Heart right ventricle (tissue), 16 donors: ENCODE results near the gene EIF2A. TPM values are rescaled to one million over a fixed set of nuclear protein-coding genes. Genes with fewer than 3 reads are reported as not detected.
A peak's percentile ranks its signal among the peaks of the same experiment; 100 is the strongest.

ENCODE experiments used
- ATAC-seq, 8 donors: fragments of 200-7000 bp; cut with Tn5 transposase; one replicate each; pipeline ENCODE4 v1.9.1; 2020; ENCODE audit warnings: mild to moderate bottlenecking in 8 of 8, moderate library complexity in 8 of 8, moderate number of reproducible peaks in 1 of 8
- DNase-seq, 2 donors: peaks; one replicate each; pipeline ENCODE4 v3.0.0-alpha.2; 2020
- H3K27ac ChIP-seq, 10 donors: fragments of 200-600 bp; sonication (generic) in 2 of 10; one replicate each; pipeline versions ENCODE4 v1.5.0 to v1.8.0; 2020 to 2022; ENCODE audit warnings: mild to moderate bottlenecking in 3 of 10
- H3K27me3 ChIP-seq, 7 donors: fragments of 200-600 bp; one replicate each; pipeline ENCODE4 v1.8.0; 2021 to 2022; ENCODE audit warnings: mild to moderate bottlenecking in 2 of 7
- H3K36me3 ChIP-seq, 9 donors: fragments of 200-600 bp; sonication (generic) in 1 of 9; one replicate each; pipeline versions ENCODE4 v1.5.0 to v1.8.0; 2020 to 2022; ENCODE audit warnings: mild to moderate bottlenecking in 2 of 9
- H3K4me1 ChIP-seq, 9 donors: fragments of 200-600 bp; sonication (generic) in 1 of 9; one replicate each; pipeline versions ENCODE4 v1.5.0 to v1.8.0; 2020 to 2022; ENCODE audit warnings: mild to moderate bottlenecking in 4 of 9
- H3K4me3 ChIP-seq, 10 donors: fragments of 200-600 bp; sonication (generic) in 2 of 10; one replicate each; pipeline versions ENCODE4 v1.5.0 to v1.8.0; 2020 to 2022; ENCODE audit warnings: mild to moderate bottlenecking in 7 of 10, moderate library complexity in 2 of 10
- H3K9me3 ChIP-seq, 11 donors: fragments of 200-600 bp in 10 of 11; sonication (generic) in 2 of 11; one replicate each; pipeline versions ENCODE4 v1.5.0 to v1.8.0; 2013 to 2022; ENCODE audit warnings: mild to moderate bottlenecking in 2 of 11, control low read depth in 1 of 11, moderate library complexity in 1 of 11
- WGBS, 2 donors: extraction: QIAGEN DNeasy Blood & Tissue Kit; methylation state at CpG; one replicate each; pipeline ENCODE4 v1.1.7; 2013; ENCODE audit warnings: inconsistent platforms in 1 of 2; 5-methylcytosine and 5-hydroxymethylcytosine counted together
- intact Hi-C, 10 donors: fragments of 100-400 bp; cut with DNase I; formaldehyde crosslinking; loops; one replicate each; pipeline versions ENCODE4 v1.11.1 to v1.14.2; 2022
- polyA plus RNA-seq, 2 donors: library from polyadenylated mRNA; stranded (reverse); fragments of 200-250 nt; gene quantifications; one replicate each; pipeline ENCODE4 v1.2.3, GENCODE V29; 2013
- total RNA-seq, 10 donors: library from RNA; stranded (reverse); fragmentation: NEBNext Ultra II Directional in 3 of 10; extraction: Animal tissue kit (Norgen Biotek cat#: 25700) in 3 of 10; gene quantifications; one replicate each; pipeline versions ENCODE4 v1.2.1 to v1.2.4, GENCODE V29; 2021 to 2023
- TF ChIP-seq, protein P1 (sequence below), 9 donors: fragments of 200-600 bp; sonication (generic) in 2 of 9; IDR thresholded peaks; one replicate each; pipeline versions ENCODE4 v1.5.0 to v1.8.0; 2021 to 2022; ENCODE audit warnings: antibody characterized with exemption in 9 of 9, mild to moderate bottlenecking in 5 of 9, moderate library complexity in 1 of 9
- donor health status: Arrhythmogenic right ventricular cardiomyopathy.
- donor health status: ischemic (EF 13 %, LVEDD 7.1; RV severe dilation, severe dysfunction).
- donor health status: healthy with polysubstance abuse.
- donor health status: DM: no; HTN: yes; CAD: no.
- donor health status: DM: no; HTN: no; CAD: no.
- donor health status: ischemic (EF 25% LVEDD 6.9; RV normal size, moderate dysfunction).
- donor health status: ischemic (EF 25% LVEDD 5.7; RV mildly dilated, moderate dysfunction).
- donor health status: healthy.
- donor health status: DM: yes; HTN: yes; CAD: no.
- donor health status: Ischemic cardiomyopathy.
- donor health status: ischemic (EF 35%, LVEDD 5.7; RV mildly dilated, moderate dysfunction).
- donor health status: nonischemic (EF 11% LVEDD 7.7; RV severe dilation, severe dysfunction).
- donor health status: DM: yes; HTN: yes; CAD: no.
- donor health status: PGD.
- donor health status: ischemic (EF 29% LVEDD 5.4; RV normal size, mild dysfunction).
- donor health status: nonischemic (EF 23%, LVEDD 6.1; RV moderate dilation, normal function).

EIF2A gene
- total and polyA plus RNA-seq, 12 donors: 45.8 to 86.5 (median 75.2) TPM

- H3K27ac ChIP-seq: no peak overlapping the region
- no peaks in the 10 kb centered on the region for H3K27me3 ChIP-seq
- DNase-seq: no peak
- peaks cover 0 to 93% (median 23%) of the 10 kb centered on the region in 9 donors for H3K36me3 ChIP-seq
- intact Hi-C loops: loop anchor here in 1 of 10 donors (5.0 kb wide), 1 partner anchor 35 kb away; no protein-coding TSS in a partner anchor
- 52 to 57% methylated on average over 1 of the region's 1 CpG for WGBS, 2 donors
- H3K9me3 ChIP-seq: no peaks in the 10 kb centered on the region
- H3K4me3 ChIP-seq: no peak overlapping the region
- TF ChIP-seq, protein P1, sequence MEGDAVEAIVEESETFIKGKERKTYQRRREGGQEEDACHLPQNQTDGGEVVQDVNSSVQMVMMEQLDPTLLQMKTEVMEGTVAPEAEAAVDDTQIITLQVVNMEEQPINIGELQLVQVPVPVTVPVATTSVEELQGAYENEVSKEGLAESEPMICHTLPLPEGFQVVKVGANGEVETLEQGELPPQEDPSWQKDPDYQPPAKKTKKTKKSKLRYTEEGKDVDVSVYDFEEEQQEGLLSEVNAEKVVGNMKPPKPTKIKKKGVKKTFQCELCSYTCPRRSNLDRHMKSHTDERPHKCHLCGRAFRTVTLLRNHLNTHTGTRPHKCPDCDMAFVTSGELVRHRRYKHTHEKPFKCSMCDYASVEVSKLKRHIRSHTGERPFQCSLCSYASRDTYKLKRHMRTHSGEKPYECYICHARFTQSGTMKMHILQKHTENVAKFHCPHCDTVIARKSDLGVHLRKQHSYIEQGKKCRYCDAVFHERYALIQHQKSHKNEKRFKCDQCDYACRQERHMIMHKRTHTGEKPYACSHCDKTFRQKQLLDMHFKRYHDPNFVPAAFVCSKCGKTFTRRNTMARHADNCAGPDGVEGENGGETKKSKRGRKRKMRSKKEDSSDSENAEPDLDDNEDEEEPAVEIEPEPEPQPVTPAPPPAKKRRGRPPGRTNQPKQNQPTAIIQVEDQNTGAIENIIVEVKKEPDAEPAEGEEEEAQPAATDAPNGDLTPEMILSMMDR (IDR thresholded peaks at IDR 0.05): no peak
- no peak for ATAC-seq
- peaks cover 0 to 12% (median 6%) of the 10 kb centered on the region in 9 donors for H3K4me1 ChIP-seq
These were observed 11.1 kb downstream of the EIF2A start for GRCh38 chr3:150557725-150558124.

GRCh38 chr3:150564243-150564642, 17.7 kb downstream of the EIF2A start:
- peaks cover 0 to 93% (median 24%) of the 10 kb centered on the region in 9 donors for H3K36me3 ChIP-seq

DNA sequence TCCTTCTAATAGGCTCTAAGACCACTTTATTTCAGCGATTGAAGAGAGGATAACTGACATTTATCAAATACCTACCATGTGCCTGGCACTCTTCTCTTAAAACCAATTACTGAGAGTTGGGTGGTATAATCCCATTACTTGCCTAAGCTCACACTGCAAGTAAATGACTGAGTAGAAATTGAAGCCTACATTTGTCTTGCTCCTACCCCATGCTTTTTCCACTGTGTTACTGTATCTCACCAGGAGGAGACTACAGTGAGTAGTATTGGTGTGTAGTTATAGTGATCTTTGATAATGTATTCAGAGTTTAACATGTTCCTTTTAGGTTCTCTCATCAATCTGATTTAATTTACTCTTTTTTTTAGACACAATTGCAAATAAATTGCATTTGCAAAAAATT, 20.7 kb downstream of the EIF2A start:
- H3K27me3 ChIP-seq: no peaks in the 10 kb centered on the region
- no peaks in the 10 kb centered on the region for H3K4me1 ChIP-seq
- TF ChIP-seq, protein P1 (IDR thresholded peaks at IDR 0.05): no peak
- DNase-seq: no peak
- H3K9me3 ChIP-seq: no peaks in the 10 kb centered on the region
- no peak for ATAC-seq
- 91 to 100% methylated on average over 1 of the region's 1 CpG for WGBS, 2 donors
- no peak overlapping the region for H3K27ac ChIP-seq
- no peak overlapping the region for H3K4me3 ChIP-seq
- peaks cover 0 to 100% (median 36%) of the 10 kb centered on the region in 9 donors for H3K36me3 ChIP-seq
- intact Hi-C loops: no loop called here

More at GRCh38 chr3:150564243-150564642, 17.7 kb downstream of the EIF2A start:
- Histone ChIP-seq H3K9me3 (no peaks in the 10 kb centered on the region), H3K4me3 (no peak overlapping the region), H3K27me3 (no peaks in the 10 kb centered on the region), H3K4me1 (no peaks in the 10 kb centered on the region), H3K27ac (no peak overlapping the region)
- no peak for ATAC-seq
- TF ChIP-seq, protein P1 (IDR thresholded peaks at IDR 0.05): no peak
- DNase-seq: no peak
- 80 to 81% methylated on average over 2 of the region's 2 CpGs for WGBS, 2 donors
- intact Hi-C loops: no loop called here

DNA sequence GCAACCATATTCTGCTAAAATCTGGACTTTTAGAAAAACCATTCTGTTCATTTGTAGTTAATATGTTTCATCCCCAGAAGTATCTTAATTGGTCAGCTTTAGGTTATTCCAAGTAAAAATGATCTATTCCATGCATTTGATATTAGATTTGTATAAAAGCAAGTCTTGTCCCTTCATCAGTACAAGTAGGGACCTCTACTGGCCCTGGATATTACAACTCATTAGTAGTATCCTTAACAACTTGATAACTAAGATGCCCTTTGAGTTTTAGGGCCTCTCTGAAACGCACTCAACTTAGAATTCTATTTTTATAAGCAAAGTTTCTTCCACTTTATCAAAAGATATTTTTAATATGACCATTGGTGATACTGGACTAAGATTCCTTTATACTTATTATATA, 31.3 kb downstream of the EIF2A start:
- Histone ChIP-seq H3K9me3 (no peaks in the 10 kb centered on the region), H3K4me1 (peaks cover 0 to 4% (median 0%) of the 10 kb centered on the region in 9 donors), H3K27me3 (no peaks in the 10 kb centered on the region), H3K36me3 (peaks cover 0 to 100% (median 24%) of the 10 kb centered on the region in 9 donors), H3K27ac (no peak overlapping the region), H3K4me3 (no peak overlapping the region)
- DNase-seq (no peak), ATAC-seq (no peak)
- 26 to 39% methylated on average over 1 of the region's 1 CpG for WGBS, 2 donors
- TF ChIP-seq, protein P1 (IDR thresholded peaks at IDR 0.05): peak in 3 of 9 donors; percentile 19 to 27 (median 27)
- intact Hi-C loops: no loop called here
